Tibial artery (tissue), 4 donors: ENCODE results near the gene GALNT13.

ENCODE experiments used
- DNase-seq, 2 donors: peaks; one replicate each; pipeline ENCODE4 v3.0.0-alpha.2; 2019
- H3K27ac ChIP-seq, 2 donors: fragments of 200-600 bp; sonication (generic) in 1 of 2; 1 replicate in 1 of 2; 2 replicates in 1 of 2; pipeline ENCODE4 v1.5.1; 2018 to 2019; ENCODE audit warnings: mild to moderate bottlenecking in 1 of 2
- H3K27me3 ChIP-seq, 2 donors: fragments of 200-600 bp; sonication (generic) in 1 of 2; one replicate each; pipeline versions ENCODE4 v1.5.1 to v1.6.0; 2016 to 2019
- H3K36me3 ChIP-seq, 3 donors: fragments of 200-600 bp; sonication (generic) in 2 of 3; one replicate each; pipeline ENCODE4 v1.5.1; 2016 to 2019; ENCODE audit warnings: mild to moderate bottlenecking in 2 of 3
- H3K4me1 ChIP-seq, 4 donors: fragments of 200-600 bp; sonication (generic) in 2 of 4; 1 replicate in 3 of 4; 2 replicates in 1 of 4; pipeline ENCODE4 v1.5.1; 2016 to 2019
- H3K4me3 ChIP-seq, 2 donors: fragments of 200-600 bp; sonication (generic) in 1 of 2; 1 replicate in 1 of 2; 2 replicates in 1 of 2; pipeline ENCODE4 v1.5.1; 2018 to 2019; ENCODE audit warnings: mild to moderate bottlenecking in 2 of 2
- H3K9me3 ChIP-seq, 3 donors: fragments of 200-600 bp; sonication (generic) in 1 of 3; one replicate each; pipeline ENCODE4 v1.5.1; 2016 to 2019
- intact Hi-C: fragments of 100-400 bp; cut with DNase I; formaldehyde crosslinking; loops from one replicate; pipeline ENCODE4 v1.15.0; 2023; ENCODE audit warnings: low total_unique reads
- TF ChIP-seq, protein P1 (sequence below), 2 experiments: fragments of 200-600 bp in 1 of 2; fragments of 450-650 bp in 1 of 2; IDR thresholded peaks; one replicate each; pipeline ENCODE4 v1.5.1; 2017 to 2019; ENCODE audit warnings: antibody characterized with exemption in 2 of 2, mild to moderate bottlenecking in 1 of 2, moderate library complexity in 1 of 2

The GALNT13 gene

DNA sequence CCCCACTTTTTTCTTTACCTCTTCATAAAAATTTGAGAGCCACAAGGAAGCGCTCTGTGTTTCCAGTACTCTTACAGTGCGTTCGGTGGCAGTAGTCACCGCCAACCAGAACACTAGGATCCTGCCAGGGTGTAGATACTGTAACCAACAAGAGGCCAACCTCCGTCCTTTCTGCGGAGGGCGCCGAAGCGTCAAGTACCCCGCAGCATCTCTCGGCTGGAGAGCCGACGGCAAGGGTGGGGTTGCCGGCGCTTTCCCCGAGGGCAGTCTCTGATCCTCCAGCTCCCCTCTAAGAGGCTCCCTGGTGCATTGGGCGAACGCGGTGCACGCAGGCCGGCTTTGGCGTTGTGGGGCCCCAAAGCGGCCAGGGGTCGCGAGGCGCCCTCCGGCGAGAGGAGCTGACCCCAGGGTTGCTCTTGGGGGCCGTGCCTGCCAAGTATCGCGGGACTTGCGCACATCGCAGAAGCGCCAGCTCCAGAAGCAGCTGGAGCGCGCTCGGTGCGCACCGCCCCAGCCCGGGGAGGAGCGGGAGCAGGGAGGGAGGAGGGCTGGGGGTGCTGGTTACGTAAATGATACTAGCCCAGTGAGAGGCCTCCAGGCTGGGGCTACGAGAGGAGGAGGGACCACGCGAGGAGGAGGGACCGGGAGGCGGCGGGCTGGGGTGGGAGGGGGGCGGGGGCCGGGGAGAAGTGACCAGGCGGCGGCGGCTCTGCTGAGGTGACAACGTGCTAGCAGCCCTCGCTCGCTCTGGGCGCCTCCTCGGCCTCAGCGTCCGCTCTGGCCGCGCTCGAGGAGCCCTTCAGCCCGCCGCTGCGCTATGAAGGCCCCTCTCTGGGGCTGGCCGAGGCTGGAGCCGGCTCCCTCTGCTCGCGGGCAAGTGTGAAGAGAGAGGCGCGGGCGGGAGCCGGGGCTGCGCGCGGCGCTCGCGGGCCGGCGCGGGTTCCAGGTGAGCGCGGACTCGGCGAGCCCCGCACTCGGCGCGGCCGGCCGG lies at the start of gene GALNT13:
Gene GALNT13 (plus strand): TSS at position 692 of the 991 bp plus-strand sequence.
- intact Hi-C loops, result no loop called here
- Histone ChIP-seq H3K27ac (peak within 1 kb of the TSS; percentile 40 to 51), H3K4me1 (peaks cover 0 to 27% (median 9%) of the 10 kb centered on the region in 4 donors), H3K36me3 (no peaks in the 10 kb centered on the region), H3K27me3 (peaks cover 0 to 14% of the 10 kb centered on the region in 2 donors), H3K4me3 (peak within 1 kb of the TSS; percentile 44 to 50), H3K9me3 (no peaks in the 10 kb centered on the region)
- TF ChIP-seq, protein P1, sequence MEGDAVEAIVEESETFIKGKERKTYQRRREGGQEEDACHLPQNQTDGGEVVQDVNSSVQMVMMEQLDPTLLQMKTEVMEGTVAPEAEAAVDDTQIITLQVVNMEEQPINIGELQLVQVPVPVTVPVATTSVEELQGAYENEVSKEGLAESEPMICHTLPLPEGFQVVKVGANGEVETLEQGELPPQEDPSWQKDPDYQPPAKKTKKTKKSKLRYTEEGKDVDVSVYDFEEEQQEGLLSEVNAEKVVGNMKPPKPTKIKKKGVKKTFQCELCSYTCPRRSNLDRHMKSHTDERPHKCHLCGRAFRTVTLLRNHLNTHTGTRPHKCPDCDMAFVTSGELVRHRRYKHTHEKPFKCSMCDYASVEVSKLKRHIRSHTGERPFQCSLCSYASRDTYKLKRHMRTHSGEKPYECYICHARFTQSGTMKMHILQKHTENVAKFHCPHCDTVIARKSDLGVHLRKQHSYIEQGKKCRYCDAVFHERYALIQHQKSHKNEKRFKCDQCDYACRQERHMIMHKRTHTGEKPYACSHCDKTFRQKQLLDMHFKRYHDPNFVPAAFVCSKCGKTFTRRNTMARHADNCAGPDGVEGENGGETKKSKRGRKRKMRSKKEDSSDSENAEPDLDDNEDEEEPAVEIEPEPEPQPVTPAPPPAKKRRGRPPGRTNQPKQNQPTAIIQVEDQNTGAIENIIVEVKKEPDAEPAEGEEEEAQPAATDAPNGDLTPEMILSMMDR (IDR thresholded peaks at IDR 0.05), result no peak
- DNase-seq, result peak; percentile 50 to 76

- Histone ChIP-seq H3K9me3 (no peaks in the 10 kb centered on the region), H3K36me3 (no peaks in the 10 kb centered on the region), H3K4me1 (no peaks in the 10 kb centered on the region), H3K27me3 (no peaks in the 10 kb centered on the region), H3K27ac (no peak overlapping the region), H3K4me3 (no peak overlapping the region)
- intact Hi-C loops, result no loop called here
- TF ChIP-seq, protein P1 (IDR thresholded peaks at IDR 0.05), result no peak
- no peak for DNase-seq
Observed at GRCh38 chr2:153823880-153824279, 47.8 kb upstream of the GALNT13 start.

DNA sequence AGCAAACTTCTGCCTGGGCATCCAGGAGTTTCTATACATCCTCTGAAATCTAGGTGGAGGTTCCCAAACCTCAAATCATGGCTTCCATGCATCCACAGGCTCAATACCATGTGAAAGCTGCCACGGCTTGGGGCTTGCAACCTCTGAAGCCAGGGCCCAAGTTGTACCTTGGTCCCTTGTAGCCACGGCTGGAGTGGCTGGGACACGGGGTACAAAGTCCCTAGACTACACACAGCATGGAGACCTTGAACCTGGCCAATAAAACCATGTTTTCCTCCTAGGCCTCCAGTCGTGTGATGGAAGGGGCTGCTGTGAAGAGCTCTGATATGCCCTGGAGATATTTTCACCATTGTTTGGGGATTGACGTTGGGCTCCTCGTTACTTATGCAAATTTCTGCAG lies 43.4 kb upstream of the GALNT13 start:
- H3K4me1 ChIP-seq, result no peaks in the 10 kb centered on the region
- H3K27me3 ChIP-seq, result no peaks in the 10 kb centered on the region
- no peak overlapping the region for H3K4me3 ChIP-seq
- no peak for DNase-seq
- intact Hi-C loops, result no loop called here
- TF ChIP-seq, protein P1 (IDR thresholded peaks at IDR 0.05), result no peak
- H3K36me3 ChIP-seq, result no peaks in the 10 kb centered on the region
- H3K27ac ChIP-seq, result no peak overlapping the region
- H3K9me3 ChIP-seq, result peaks cover 0 to 3% (median 0%) of the 10 kb centered on the region in 3 donors

DNA sequence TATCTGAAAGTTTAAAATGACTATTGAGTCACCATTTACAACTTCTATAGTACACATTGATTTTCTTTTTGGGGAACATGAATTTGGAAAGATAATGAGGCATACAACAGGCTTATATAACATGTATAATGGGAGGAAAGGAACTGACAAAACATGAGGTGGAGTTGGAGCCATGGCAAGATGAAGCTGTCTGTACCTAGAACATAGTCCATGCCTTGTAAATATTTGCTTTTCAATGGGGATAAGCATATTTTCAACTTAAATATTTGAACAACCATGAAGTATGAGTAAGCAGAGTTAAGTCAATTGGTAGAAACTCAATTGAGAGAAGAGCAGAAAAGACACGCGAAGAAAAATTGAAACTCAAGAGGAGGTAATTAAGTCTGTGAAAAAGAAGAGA lies 37.1 kb upstream of the GALNT13 start:
- no peak overlapping the region for H3K27ac ChIP-seq
- H3K27me3 ChIP-seq, result no peaks in the 10 kb centered on the region
- TF ChIP-seq, protein P1 (IDR thresholded peaks at IDR 0.05), result no peak
- intact Hi-C loops, result no loop called here
- H3K9me3 ChIP-seq, result peaks cover 0 to 3% (median 0%) of the 10 kb centered on the region in 3 donors
- H3K4me3 ChIP-seq, result no peak overlapping the region
- H3K4me1 ChIP-seq, result no peaks in the 10 kb centered on the region
- DNase-seq, result no peak
- H3K36me3 ChIP-seq, result no peaks in the 10 kb centered on the region

DNA sequence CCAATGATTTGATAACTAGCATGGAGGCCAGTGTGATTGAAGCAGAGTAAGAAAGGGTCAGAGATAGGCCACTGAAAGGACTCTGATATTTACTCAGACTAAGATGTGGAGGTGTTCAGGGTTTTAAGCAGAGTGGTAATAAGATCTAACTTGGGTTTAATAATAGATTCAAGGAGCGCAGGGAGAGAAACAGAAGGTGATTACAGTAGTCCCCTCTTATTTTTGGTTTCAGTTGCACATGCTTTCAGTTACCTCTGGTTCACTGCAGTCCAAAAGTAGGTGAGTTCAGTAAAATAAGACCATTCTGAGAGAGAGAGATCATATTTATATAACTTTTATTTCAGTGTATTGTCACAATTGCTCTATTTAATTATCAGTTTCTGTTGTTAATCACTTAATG lies 13.5 kb upstream of the GALNT13 start:
- TF ChIP-seq, protein P1 (IDR thresholded peaks at IDR 0.05), result no peak
- H3K4me1 ChIP-seq, result no peaks in the 10 kb centered on the region
- H3K9me3 ChIP-seq, result no peaks in the 10 kb centered on the region
- intact Hi-C loops, result no loop called here
- H3K27ac ChIP-seq, result no peak overlapping the region
- no peaks in the 10 kb centered on the region for H3K36me3 ChIP-seq
- DNase-seq, result no peak
- H3K27me3 ChIP-seq, result no peaks in the 10 kb centered on the region
- H3K4me3 ChIP-seq, result no peak overlapping the region
